A549 (cell line): ENCODE results near the gene GPX2. TPM values are rescaled to one million over a fixed set of nuclear protein-coding genes. Genes with fewer than 3 reads are reported as not detected.

Source experiments
- ATAC-seq, 2 experiments: fragments of 200-7000 bp in 1 of 2; fragments of >200 bp in 1 of 2; cut with Nextera tagmentation in 1 of 2; cut with Tn5 transposase in 1 of 2; 3 replicates each; pipeline versions ENCODE4 v1.8.0 to v1.9.1; 2018 to 2020; ENCODE audit warnings: mild to moderate bottlenecking in 1 of 2, moderate library complexity in 1 of 2
- CTCF ChIA-PET: fragments of 300-600 bp; sonication (Branson Sonifier 250); formaldehyde crosslinking; extraction: SDS; loops from one replicate; lab custom pipeline; 2021; ENCODE audit warnings: antibody characterized with exemption, inconsistent platforms; lab: Yijun Ruan, JAX
- POLR2A ChIA-PET: fragments of 350-600 bp; formaldehyde crosslinking; extraction: SDS; loops from one replicate; lab custom pipeline; 2021; ENCODE audit warnings: antibody characterized with exemption, inconsistent platforms; lab: Yijun Ruan, JAX
- DNase-seq, 2 experiments: peaks; one replicate each; pipeline versions ENCODE4 v3.0.0 to v3.0.0-alpha.2; 2011 to 2016; ENCODE audit warnings: low read depth in 1 of 2, low spot score in 1 of 2
- FAIRE-seq: peaks from 2 replicates; lab custom pipeline; 2011; peaks lifted over from hg19 to GRCh38; lab: Jason Lieb, UNC
- H3K27ac ChIP-seq, 2 experiments: fragments of >200 bp; sonication (Bioruptor Twin); formaldehyde crosslinking; 3 replicates each; pipeline ENCODE4 v1.5.1; 2016 to 2017
- H3K4me1 ChIP-seq: fragments of >200 bp; sonication (Bioruptor Twin); formaldehyde crosslinking; 3 replicates; pipeline ENCODE4 v1.6.1; 2016
- H3K4me2 ChIP-seq: fragments of >200 bp; sonication (Bioruptor Twin); formaldehyde crosslinking; 3 replicates; pipeline ENCODE4 v1.6.1; 2016
- H3K4me3 ChIP-seq: fragments of >200 bp; sonication (Bioruptor Twin); formaldehyde crosslinking; 3 replicates; pipeline ENCODE4 v1.5.1; 2016
- H3K9me3 ChIP-seq: fragments of >200 bp; sonication (Bioruptor Twin); formaldehyde crosslinking; 3 replicates; pipeline ENCODE4 v1.6.1; 2016
- BHLHE40 ChIP-seq: IDR thresholded peaks from 2 replicates; pipeline ENCODE4 v1.6.1; 2012; ENCODE audit warnings: low read depth, low read length, inconsistent platforms
- CBX2 ChIP-seq: fragments of 200-600 bp; sonication (generic); IDR thresholded peaks from 2 replicates; pipeline ENCODE4 v1.6.1; 2016; ENCODE audit warnings: low read depth, mild to moderate bottlenecking, borderline replicate concordance
- CBX8 ChIP-seq: fragments of 200-600 bp; sonication (generic); IDR thresholded peaks from 2 replicates; pipeline ENCODE4 v1.6.1; 2016
- EHF ChIP-seq: fragments of 250-450 bp; sonication (Bioruptor Pico); IDR thresholded peaks from 2 replicates; pipeline ENCODE4 v1.5.0; 2020; ENCODE audit warnings: mild to moderate bottlenecking
- EP300 ChIP-seq, 2 experiments: fragments of >200 bp; sonication (Bioruptor Twin); formaldehyde crosslinking; IDR thresholded peaks; 2 replicates in 1 of 2; 3 replicates in 1 of 2; pipeline ENCODE4 v1.6.1; 2016 to 2017
- ESRRA ChIP-seq: fragments of 150-350 bp; IDR thresholded peaks from 2 replicates; pipeline ENCODE4 v1.6.1; 2014; ENCODE audit warnings: mild to moderate bottlenecking, low read length, borderline replicate concordance
- FOSB ChIP-seq: fragments of 250-450 bp; sonication (Bioruptor Pico); IDR thresholded peaks from 2 replicates; pipeline ENCODE4 v1.5.0; 2020; ENCODE audit warnings: mild to moderate bottlenecking, moderate library complexity
- HDAC2 ChIP-seq: fragments of 200-600 bp; sonication (generic); IDR thresholded peaks from 2 replicates; pipeline ENCODE4 v1.6.1; 2016
- HOXB5 ChIP-seq: fragments of 250-450 bp; sonication (Bioruptor Pico); IDR thresholded peaks from 2 replicates; pipeline ENCODE4 v1.5.0; 2020; ENCODE audit warnings: mild to moderate bottlenecking, moderate library complexity
- JUNB ChIP-seq: fragments of >200 bp; sonication (Bioruptor Twin); formaldehyde crosslinking; IDR thresholded peaks from 2 replicates; pipeline ENCODE4 v1.6.1; 2016
- RAD21 ChIP-seq, 2 experiments: fragments of >200 bp in 1 of 2; sonication (Bioruptor Twin) in 1 of 2; formaldehyde crosslinking in 1 of 2; IDR thresholded peaks in 1 of 2; conservative IDR thresholded peaks in 1 of 2; 2 replicates in 1 of 2; 3 replicates in 1 of 2; pipeline ENCODE4 v1.6.1; 2012 to 2018; ENCODE audit warnings: inconsistent platforms in 1 of 2
- RFX5 ChIP-seq: fragments of 450-650 bp; IDR thresholded peaks from 2 replicates; pipeline ENCODE4 v1.7.1; 2014; ENCODE audit warnings: antibody characterized with exemption, mild to moderate bottlenecking, moderate library complexity
- TP53 ChIP-seq: fragments of 250-450 bp; sonication (Bioruptor Pico); IDR thresholded peaks from 2 replicates; pipeline ENCODE4 v1.5.0; 2021; ENCODE audit warnings: mild to moderate bottlenecking, moderate library complexity
- ZC3H11A ChIP-seq: fragments of 450-650 bp; IDR thresholded peaks from 2 replicates; pipeline ENCODE4 v1.6.1; 2014; ENCODE audit warnings: antibody characterized with exemption, mild to moderate bottlenecking
- ZSCAN20 ChIP-seq: fragments of 250-450 bp; sonication (Bioruptor Pico); IDR thresholded peaks from 2 replicates; pipeline ENCODE4 v1.8.0; 2022; ENCODE audit warnings: mild to moderate bottlenecking, moderate library complexity
- WGBS: methylation state at CpG from one replicate; pipeline ENCODE4 v1.1.6; 2017; ENCODE audit errors: missing lambda C conversion rate; 5-methylcytosine and 5-hydroxymethylcytosine counted together
- polyA plus RNA-seq, 4 experiments: library from polyadenylated mRNA; depleted of rRNA in 3 of 4; stranded (reverse); fragments of >200 nt; fragmentation: RNase III in 1 of 4; extraction: RNeasy Plus Mini Kit Qiagen cat#74134 plus additional on column Dnase treatment in 1 of 4; gene quantifications; 2 replicates in 3 of 4; 3 replicates in 1 of 4; pipeline ENCODE4 v1.2.3, GENCODE V29; 2011 to 2017
- TF ChIP-seq, protein P1 (sequence below): IDR thresholded peaks from 2 replicates; pipeline ENCODE4 v1.6.1; 2012
- TF ChIP-seq, protein P2 (sequence below): fragments of >200 bp; sonication (Bioruptor Twin); formaldehyde crosslinking; IDR thresholded peaks from 3 replicates; pipeline ENCODE4 v1.5.1; 2016
- TF ChIP-seq, protein P3 (sequence below): fragments of 200-600 bp; sonication (generic); IDR thresholded peaks from 2 replicates; pipeline ENCODE4 v1.6.1; 2016; ENCODE audit warnings: antibody characterized with exemption, mild to moderate bottlenecking, moderate library complexity
- TF ChIP-seq, protein P4 (sequence below): fragments of 150-350 bp; IDR thresholded peaks from 2 replicates; pipeline ENCODE4 v1.6.1; 2014; ENCODE audit warnings: low read depth, mild to moderate bottlenecking, low read length

Gene GPX2
- polyA plus RNA-seq, 2 of the 4 experiments (the other 2 are of a cell fraction), result 382 to 876 TPM

DNA sequence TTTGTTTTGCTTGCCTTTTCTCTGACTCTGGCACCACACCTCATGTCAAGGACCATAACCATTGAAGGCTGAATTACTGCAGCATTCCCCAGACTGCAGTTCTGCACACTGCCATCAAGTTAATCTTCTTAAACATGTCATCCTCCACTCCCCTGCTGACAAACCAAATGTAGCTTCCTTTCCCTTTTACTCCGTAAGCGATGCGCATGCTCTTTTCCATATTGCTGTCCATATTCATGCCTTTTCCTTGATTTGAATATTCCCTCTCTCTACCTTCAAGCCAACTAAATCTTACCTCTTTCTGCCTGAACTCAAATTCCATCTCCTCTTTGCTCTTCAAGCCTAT lies 13.6 kb downstream of the GPX2 start:
- Histone ChIP-seq H3K9me3 (no peaks in the 10 kb centered on the region), H3K4me2 (no peak overlapping the region), H3K4me3 (no peak overlapping the region), H3K4me1 (no peaks in the 10 kb centered on the region; the same call in 2 of the 3 replicates), H3K27ac (no peak overlapping the region)
- FAIRE-seq (no peak), ATAC-seq (no peak), DNase-seq (no peak)
- no peak for TF ChIP-seq JUNB
- TF ChIP-seq BHLHE40, result no peak
- TF ChIP-seq EHF (CRISPR knock-in tag), result no peak
- no peak for TF ChIP-seq RFX5
- TF ChIP-seq CBX2, result no peak
- no peak for TF ChIP-seq ESRRA
- TF ChIP-seq EP300 (IDR thresholded peaks at IDR 0.05), result no peak
- TF ChIP-seq, protein P1, sequence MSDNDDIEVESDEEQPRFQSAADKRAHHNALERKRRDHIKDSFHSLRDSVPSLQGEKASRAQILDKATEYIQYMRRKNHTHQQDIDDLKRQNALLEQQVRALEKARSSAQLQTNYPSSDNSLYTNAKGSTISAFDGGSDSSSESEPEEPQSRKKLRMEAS, result no peak
- WGBS, result 100% methylated on average over 3 of the region's 3 CpGs
- ChIA-PET CTCF (no interaction called here), POLR2A (no interaction called here)

DNA sequence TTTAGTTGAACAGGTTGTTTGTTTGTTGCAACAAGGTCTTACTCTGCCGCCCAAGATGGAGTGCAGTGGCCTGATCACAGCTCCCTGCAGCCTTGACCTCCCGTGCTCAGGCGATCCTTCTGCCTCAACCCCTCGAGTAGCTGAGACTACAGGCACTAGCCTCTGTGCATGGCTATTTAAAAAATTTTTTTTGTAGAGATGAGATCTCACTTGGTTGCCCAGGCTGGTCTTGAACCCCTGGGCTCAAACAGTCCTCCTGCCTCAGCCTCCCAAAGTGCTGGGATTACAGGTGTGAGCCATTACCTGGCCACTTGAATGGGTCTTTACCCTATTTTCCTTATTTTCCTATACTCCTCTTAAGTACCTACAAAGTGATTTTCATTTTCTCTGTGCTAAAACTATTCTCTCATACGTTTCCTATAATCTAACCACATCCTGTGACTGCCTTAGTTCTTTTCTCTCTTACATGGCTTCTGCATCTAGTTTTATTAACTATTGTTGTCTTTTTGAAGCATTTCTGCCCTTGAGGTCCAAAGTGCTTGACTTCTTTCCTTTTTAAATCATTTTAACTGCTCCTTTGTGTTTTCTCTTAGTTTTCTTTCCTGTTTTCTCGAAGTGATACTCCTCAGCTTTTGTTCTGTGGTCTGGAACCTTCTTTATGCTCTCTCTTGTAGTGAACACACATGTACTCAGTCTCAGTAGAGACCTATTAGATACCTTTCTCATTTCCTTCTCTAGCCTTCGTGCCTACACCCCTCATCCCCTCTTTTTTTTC lies 14.1 kb downstream of the GPX2 start:
- ChIA-PET POLR2A (no interaction called here), CTCF (interaction anchor here (1.8 kb wide), 1 partner anchor 17 kb away, joined by 6 read pairs; no protein-coding TSS in a partner anchor)
- H3K9me3 ChIP-seq, result no peaks in the 10 kb centered on the region
- H3K4me2 ChIP-seq, result no peak overlapping the region
- no peak overlapping the region for H3K4me3 ChIP-seq
- 89% methylated on average over 7 of the region's 7 CpGs for WGBS
- DNase-seq, result no peak
- TF ChIP-seq FOSB (CRISPR knock-in tag) (no peak), ZSCAN20 (CRISPR knock-in tag) (no peak), ZC3H11A (no peak), TP53 (CRISPR knock-in tag) (no peak)
- TF ChIP-seq, protein P2, sequence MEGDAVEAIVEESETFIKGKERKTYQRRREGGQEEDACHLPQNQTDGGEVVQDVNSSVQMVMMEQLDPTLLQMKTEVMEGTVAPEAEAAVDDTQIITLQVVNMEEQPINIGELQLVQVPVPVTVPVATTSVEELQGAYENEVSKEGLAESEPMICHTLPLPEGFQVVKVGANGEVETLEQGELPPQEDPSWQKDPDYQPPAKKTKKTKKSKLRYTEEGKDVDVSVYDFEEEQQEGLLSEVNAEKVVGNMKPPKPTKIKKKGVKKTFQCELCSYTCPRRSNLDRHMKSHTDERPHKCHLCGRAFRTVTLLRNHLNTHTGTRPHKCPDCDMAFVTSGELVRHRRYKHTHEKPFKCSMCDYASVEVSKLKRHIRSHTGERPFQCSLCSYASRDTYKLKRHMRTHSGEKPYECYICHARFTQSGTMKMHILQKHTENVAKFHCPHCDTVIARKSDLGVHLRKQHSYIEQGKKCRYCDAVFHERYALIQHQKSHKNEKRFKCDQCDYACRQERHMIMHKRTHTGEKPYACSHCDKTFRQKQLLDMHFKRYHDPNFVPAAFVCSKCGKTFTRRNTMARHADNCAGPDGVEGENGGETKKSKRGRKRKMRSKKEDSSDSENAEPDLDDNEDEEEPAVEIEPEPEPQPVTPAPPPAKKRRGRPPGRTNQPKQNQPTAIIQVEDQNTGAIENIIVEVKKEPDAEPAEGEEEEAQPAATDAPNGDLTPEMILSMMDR, result no peak
- H3K4me1 ChIP-seq, result no peaks in the 10 kb centered on the region; the same call in 2 of the 3 replicates
- ATAC-seq, result no peak
- no peak for FAIRE-seq
- no peak overlapping the region for H3K27ac ChIP-seq

DNA sequence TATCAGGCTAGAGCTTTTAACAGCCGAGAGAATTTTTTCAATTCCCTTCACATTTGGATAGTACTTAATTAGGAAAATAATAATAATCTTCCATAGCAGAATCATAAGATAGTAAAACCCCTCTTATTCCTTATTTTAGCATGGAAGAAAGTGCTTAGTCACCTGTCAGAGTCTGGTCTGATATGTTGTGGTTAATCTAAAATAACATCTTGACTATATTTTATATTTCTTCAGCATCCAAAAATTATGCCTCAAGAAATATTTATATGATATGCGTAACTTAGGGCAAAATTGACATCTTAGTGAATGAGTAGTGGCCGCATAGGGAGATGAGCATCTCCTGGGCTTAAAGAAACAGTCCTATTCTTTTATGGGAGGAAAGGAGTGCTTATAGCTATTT lies 15.5 kb downstream of the GPX2 start:
- DNase-seq (no peak), ATAC-seq (no peak), FAIRE-seq (no peak)
- ChIA-PET POLR2A (interaction anchor here (0.7 kb wide), 1 partner anchor 9 kb away, joined by 5 read pairs; no protein-coding TSS in a partner anchor), CTCF (interaction anchor here (1.3 to 1.8 kb wide), 4 partner anchors 9 to 56 kb away, joined by 3 to 6 read pairs (median 4); no protein-coding TSS in a partner anchor)
- TF ChIP-seq BHLHE40, result no peak
- no peak for TF ChIP-seq CBX8
- TF ChIP-seq, protein P3, sequence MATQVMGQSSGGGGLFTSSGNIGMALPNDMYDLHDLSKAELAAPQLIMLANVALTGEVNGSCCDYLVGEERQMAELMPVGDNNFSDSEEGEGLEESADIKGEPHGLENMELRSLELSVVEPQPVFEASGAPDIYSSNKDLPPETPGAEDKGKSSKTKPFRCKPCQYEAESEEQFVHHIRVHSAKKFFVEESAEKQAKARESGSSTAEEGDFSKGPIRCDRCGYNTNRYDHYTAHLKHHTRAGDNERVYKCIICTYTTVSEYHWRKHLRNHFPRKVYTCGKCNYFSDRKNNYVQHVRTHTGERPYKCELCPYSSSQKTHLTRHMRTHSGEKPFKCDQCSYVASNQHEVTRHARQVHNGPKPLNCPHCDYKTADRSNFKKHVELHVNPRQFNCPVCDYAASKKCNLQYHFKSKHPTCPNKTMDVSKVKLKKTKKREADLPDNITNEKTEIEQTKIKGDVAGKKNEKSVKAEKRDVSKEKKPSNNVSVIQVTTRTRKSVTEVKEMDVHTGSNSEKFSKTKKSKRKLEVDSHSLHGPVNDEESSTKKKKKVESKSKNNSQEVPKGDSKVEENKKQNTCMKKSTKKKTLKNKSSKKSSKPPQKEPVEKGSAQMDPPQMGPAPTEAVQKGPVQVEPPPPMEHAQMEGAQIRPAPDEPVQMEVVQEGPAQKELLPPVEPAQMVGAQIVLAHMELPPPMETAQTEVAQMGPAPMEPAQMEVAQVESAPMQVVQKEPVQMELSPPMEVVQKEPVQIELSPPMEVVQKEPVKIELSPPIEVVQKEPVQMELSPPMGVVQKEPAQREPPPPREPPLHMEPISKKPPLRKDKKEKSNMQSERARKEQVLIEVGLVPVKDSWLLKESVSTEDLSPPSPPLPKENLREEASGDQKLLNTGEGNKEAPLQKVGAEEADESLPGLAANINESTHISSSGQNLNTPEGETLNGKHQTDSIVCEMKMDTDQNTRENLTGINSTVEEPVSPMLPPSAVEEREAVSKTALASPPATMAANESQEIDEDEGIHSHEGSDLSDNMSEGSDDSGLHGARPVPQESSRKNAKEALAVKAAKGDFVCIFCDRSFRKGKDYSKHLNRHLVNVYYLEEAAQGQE, result no peak
- no peak for TF ChIP-seq HOXB5 (CRISPR knock-in tag)
- TF ChIP-seq ESRRA, result no peak
- TF ChIP-seq EP300 (IDR thresholded peaks at IDR 0.05), result no peak
- TF ChIP-seq ZSCAN20 (CRISPR knock-in tag), result no peak
- TF ChIP-seq, protein P4, sequence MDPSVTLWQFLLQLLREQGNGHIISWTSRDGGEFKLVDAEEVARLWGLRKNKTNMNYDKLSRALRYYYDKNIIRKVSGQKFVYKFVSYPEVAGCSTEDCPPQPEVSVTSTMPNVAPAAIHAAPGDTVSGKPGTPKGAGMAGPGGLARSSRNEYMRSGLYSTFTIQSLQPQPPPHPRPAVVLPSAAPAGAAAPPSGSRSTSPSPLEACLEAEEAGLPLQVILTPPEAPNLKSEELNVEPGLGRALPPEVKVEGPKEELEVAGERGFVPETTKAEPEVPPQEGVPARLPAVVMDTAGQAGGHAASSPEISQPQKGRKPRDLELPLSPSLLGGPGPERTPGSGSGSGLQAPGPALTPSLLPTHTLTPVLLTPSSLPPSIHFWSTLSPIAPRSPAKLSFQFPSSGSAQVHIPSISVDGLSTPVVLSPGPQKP, result no peak
- no peak for TF ChIP-seq HDAC2
- no peak for TF ChIP-seq FOSB (CRISPR knock-in tag)
- TF ChIP-seq RAD21 (conservative IDR thresholded peaks at IDR 0.05 in 1 of 2, IDR thresholded peaks at IDR 0.05 in 1 of 2), result no peak
- no peak overlapping the region for H3K4me2 ChIP-seq
- H3K27ac ChIP-seq, result no peak overlapping the region
- no peaks in the 10 kb centered on the region; the same call in 2 of the 3 replicates for H3K4me1 ChIP-seq
- no peak overlapping the region for H3K4me3 ChIP-seq
- WGBS, result 94% methylated on average over 3 of the region's 3 CpGs
- H3K9me3 ChIP-seq, result no peaks in the 10 kb centered on the region
